Neural progenitor cell (in vitro differentiated cells): ENCODE results near the gene PPIB.

Experiments
- CTCF ChIP-seq: fragments of 200-600 bp; sonication (generic); IDR thresholded peaks from 2 replicates; pipeline ENCODE4 v1.5.1; 2017; ENCODE audit warnings: antibody characterized with exemption, mild to moderate bottlenecking
- EZH2phosphoT487 ChIP-seq: fragments of 200-600 bp; sonication (generic); IDR thresholded peaks from 2 replicates; pipeline ENCODE4 v1.6.1; 2017; ENCODE audit warnings: antibody characterized with exemption

GRCh38 chr15:64130159-64130558, 32.7 kb downstream of the PPIB start:
- no peak for TF ChIP-seq CTCF
- TF ChIP-seq EZH2phosphoT487 = no peak
